Trophoblast cell (in vitro differentiated cells and primary cell): ENCODE results near the gene LMF1.

Experiments
- DNase-seq, 2 donors: peaks; one replicate each; pipeline ENCODE4 v3.0.0-alpha.2; 2016
- H2AFZ ChIP-seq: 2 replicates; pipeline ENCODE4 v1.6.1; 2013; ENCODE audit warnings: low read length, moderate library complexity, mild to moderate bottlenecking; ENCODE audit not compliant: insufficient read depth, poor library complexity
- H2AK5ac ChIP-seq: 2 replicates; pipeline ENCODE4 v1.6.1; 2013; ENCODE audit warnings: mild to moderate bottlenecking, low read length
- H2BK120ac ChIP-seq: 2 replicates; pipeline ENCODE4 v1.6.1; 2013; ENCODE audit warnings: low read length, mild to moderate bottlenecking, moderate library complexity; ENCODE audit not compliant: insufficient read depth, poor library complexity
- H2BK12ac ChIP-seq: 2 replicates; pipeline ENCODE4 v1.6.1; 2013; ENCODE audit warnings: mild to moderate bottlenecking, low read length, moderate library complexity
- H2BK5ac ChIP-seq: 2 replicates; pipeline ENCODE4 v1.6.1; 2013; ENCODE audit warnings: low read length, low read depth, moderate library complexity, mild to moderate bottlenecking; ENCODE audit not compliant: poor library complexity
- H3K14ac ChIP-seq: 2 replicates; pipeline ENCODE4 v1.6.1; 2013; ENCODE audit warnings: mild to moderate bottlenecking, low read length
- H3K18ac ChIP-seq: 2 replicates; pipeline ENCODE4 v1.6.1; 2013; ENCODE audit warnings: mild to moderate bottlenecking, low read length
- H3K23ac ChIP-seq: 2 replicates; pipeline ENCODE4 v1.6.1; 2013; ENCODE audit warnings: low read length
- H3K27ac ChIP-seq: 2 replicates; pipeline ENCODE4 v1.5.1; 2013; ENCODE audit warnings: low read depth, mild to moderate bottlenecking, inconsistent platforms, low read length, moderate library complexity
- H3K27me3 ChIP-seq: 2 replicates; pipeline ENCODE4 v1.6.1; 2013; ENCODE audit warnings: inconsistent platforms, mild to moderate bottlenecking, low read length, moderate library complexity; ENCODE audit not compliant: insufficient read depth
- H3K36me3 ChIP-seq, 2 experiments: 1 replicate in 1 of 2; 2 replicates in 1 of 2; pipeline ENCODE4 v1.6.1; 2013; ENCODE audit warnings: low read length in 2 of 2, mild to moderate bottlenecking in 2 of 2, moderate library complexity in 1 of 2; ENCODE audit not compliant: insufficient read depth in 2 of 2, control insufficient read depth in 1 of 2
- H3K4ac ChIP-seq: 2 replicates; pipeline ENCODE4 v1.6.1; 2013; ENCODE audit warnings: low read depth, mild to moderate bottlenecking, low read length, moderate library complexity
- H3K4me1 ChIP-seq, 2 experiments: 1 replicate in 1 of 2; 2 replicates in 1 of 2; pipeline ENCODE4 v1.6.1; 2013; ENCODE audit warnings: low read length in 2 of 2, mild to moderate bottlenecking in 2 of 2, moderate library complexity in 1 of 2; ENCODE audit not compliant: insufficient read depth in 2 of 2, control insufficient read depth in 1 of 2
- H3K4me2 ChIP-seq: 2 replicates; pipeline ENCODE4 v1.6.1; 2013; ENCODE audit warnings: inconsistent platforms, mild to moderate bottlenecking, low read length, moderate library complexity
- H3K4me3 ChIP-seq: 2 replicates; pipeline ENCODE4 v1.5.1; 2013; ENCODE audit warnings: mild to moderate bottlenecking, low read depth, low read length, inconsistent platforms
- H3K79me1 ChIP-seq: one replicate; pipeline ENCODE4 v1.6.1; 2013; ENCODE audit warnings: low read length
- H3K79me2 ChIP-seq: 2 replicates; pipeline ENCODE4 v1.6.1; 2013; ENCODE audit warnings: low read length, mild to moderate bottlenecking; ENCODE audit not compliant: control insufficient read depth, insufficient read depth, poor library complexity
- H3K9ac ChIP-seq: 2 replicates; pipeline ENCODE4 v1.6.1; 2013; ENCODE audit warnings: mild to moderate bottlenecking, low read length
- H3K9me3 ChIP-seq: 2 replicates; pipeline ENCODE4 v1.6.1; 2013; ENCODE audit warnings: low read depth, mild to moderate bottlenecking, control low read depth, inconsistent platforms, low read length; ENCODE audit not compliant: insufficient read depth
- H4K12ac ChIP-seq: 2 replicates; pipeline ENCODE4 v1.6.1; 2013; ENCODE audit warnings: low read depth, mild to moderate bottlenecking, low read length, moderate library complexity
- H4K8ac ChIP-seq: 2 replicates; pipeline ENCODE4 v1.6.1; 2013; ENCODE audit warnings: low read depth, mild to moderate bottlenecking, low read length, moderate library complexity
- H4K91ac ChIP-seq: one replicate; pipeline ENCODE4 v1.6.1; 2013; ENCODE audit warnings: low read depth, mild to moderate bottlenecking, low read length, moderate library complexity
- WGBS: extraction: QIAGEN DNeasy Blood & Tissue Kit; methylation state at CpG from one replicate; pipeline ENCODE4 v1.1.7; 2013; ENCODE audit warnings: missing lambda C conversion rate; ENCODE audit not compliant: insufficient read length, insufficient coverage; ENCODE audit errors: extremely low coverage; 5-methylcytosine and 5-hydroxymethylcytosine counted together

LMF1 gene

GRCh38 chr16:997440-998051 lies 26.8 kb upstream of the LMF1 start:
- no peak overlapping the region for H2BK12ac ChIP-seq
- no CpG with 5 or more reads among the region's 39 CpGs for WGBS

GRCh38 chr16:996681-997080 lies 25.9 kb upstream of the LMF1 start:
- Histone ChIP-seq H3K23ac (no peak overlapping the region), H3K18ac (no peak overlapping the region), H3K9ac (no peak overlapping the region), H4K91ac (no peak overlapping the region), H4K12ac (no peak overlapping the region), H2AK5ac (no peak overlapping the region), H3K4me1 (no peaks in the 10 kb centered on the region), H3K36me3 (no peaks in the 10 kb centered on the region), H2BK5ac (no peak overlapping the region), H2BK120ac (no peak overlapping the region), H4K8ac (no peak overlapping the region), H2AFZ (no peak overlapping the region), H3K14ac (no peak overlapping the region), H3K79me2 (no peaks in the 10 kb centered on the region), H3K27me3 (peaks cover 2% of the 10 kb centered on the region), H3K4me3 (no peak overlapping the region), H3K4ac (no peak overlapping the region), H3K79me1 (no peaks in the 10 kb centered on the region), H3K4me2 (no peak overlapping the region), H2BK12ac (no peak overlapping the region), H3K9me3 (peaks cover 59% of the 10 kb centered on the region), H3K27ac (no peak overlapping the region)
- WGBS, result no CpG with 5 or more reads among the region's 6 CpGs
- DNase-seq, result no peak

More at GRCh38 chr16:997440-998051, 26.8 kb upstream of the LMF1 start:
- no peaks in the 10 kb centered on the region for H3K79me1 ChIP-seq
- H3K4me3 ChIP-seq, result no peak overlapping the region
- no peak overlapping the region for H3K4ac ChIP-seq
- peaks cover 2% of the 10 kb centered on the region for H3K27me3 ChIP-seq
- no peak overlapping the region for H3K18ac ChIP-seq
- H3K4me1 ChIP-seq, result no peaks in the 10 kb centered on the region
- DNase-seq, result no peak
- H3K23ac ChIP-seq, result no peak overlapping the region
- no peak overlapping the region for H3K14ac ChIP-seq
- no peak overlapping the region for H3K27ac ChIP-seq
- H4K91ac ChIP-seq, result no peak overlapping the region
- H4K8ac ChIP-seq, result no peak overlapping the region
- H3K4me2 ChIP-seq, result peak overlapping the region; percentile 34
- no peak overlapping the region for H2AFZ ChIP-seq
- no peaks in the 10 kb centered on the region for H3K36me3 ChIP-seq
- H2AK5ac ChIP-seq, result no peak overlapping the region
- H3K9me3 ChIP-seq, result peaks cover 57% of the 10 kb centered on the region
- H3K79me2 ChIP-seq, result no peaks in the 10 kb centered on the region
- no peak overlapping the region for H4K12ac ChIP-seq
- no peak overlapping the region for H3K9ac ChIP-seq
- no peak overlapping the region for H2BK5ac ChIP-seq
- no peak overlapping the region for H2BK120ac ChIP-seq

- Histone ChIP-seq H4K91ac (no peak overlapping the region), H2AFZ (no peak overlapping the region), H3K4ac (no peak overlapping the region), H3K4me2 (no peak overlapping the region), H4K12ac (no peak overlapping the region), H3K4me3 (no peak overlapping the region), H2BK5ac (no peak overlapping the region), H3K4me1 (no peaks in the 10 kb centered on the region), H3K27ac (no peak overlapping the region), H3K18ac (no peak overlapping the region), H4K8ac (no peak overlapping the region), H3K79me1 (no peaks in the 10 kb centered on the region), H2BK120ac (no peak overlapping the region), H3K9me3 (peaks cover 56% of the 10 kb centered on the region), H3K14ac (no peak overlapping the region), H3K36me3 (no peaks in the 10 kb centered on the region), H3K23ac (no peak overlapping the region), H3K79me2 (no peaks in the 10 kb centered on the region), H3K9ac (no peak overlapping the region), H2AK5ac (no peak overlapping the region), H3K27me3 (peaks cover 2% of the 10 kb centered on the region), H2BK12ac (no peak overlapping the region)
- no CpG with 5 or more reads among the region's 3 CpGs for WGBS
- no peak for DNase-seq
These were observed 25.0 kb upstream of the LMF1 start for GRCh38 chr16:995783-996182.

- Histone ChIP-seq H2AK5ac (no peak overlapping the region), H3K4me1 (no peaks in the 10 kb centered on the region), H2BK5ac (no peak overlapping the region), H2BK12ac (no peak overlapping the region), H4K91ac (no peak overlapping the region), H3K9me3 (peaks cover 56% of the 10 kb centered on the region), H4K8ac (no peak overlapping the region), H2BK120ac (no peak overlapping the region), H2AFZ (no peak overlapping the region), H3K4me2 (no peak overlapping the region), H3K27me3 (peaks cover 2% of the 10 kb centered on the region), H3K4me3 (no peak overlapping the region), H3K23ac (no peak overlapping the region), H3K14ac (no peak overlapping the region), H3K18ac (no peak overlapping the region), H3K36me3 (no peaks in the 10 kb centered on the region), H3K27ac (no peak overlapping the region), H3K79me2 (no peaks in the 10 kb centered on the region), H4K12ac (no peak overlapping the region), H3K9ac (no peak overlapping the region), H3K79me1 (no peaks in the 10 kb centered on the region), H3K4ac (no peak overlapping the region)
- no CpG with 5 or more reads among the region's 3 CpGs for WGBS
- DNase-seq, result no peak
These were observed 24.3 kb upstream of the LMF1 start for GRCh38 chr16:995087-995486.
